WERI-Rb-1 (cell line): ENCODE data around the gene ADGB.

Experiments used
- DNase-seq: peaks from one replicate; pipeline ENCODE4 v3.0.0-alpha.2; 2020
- H3K27ac ChIP-seq: fragments of 250-450 bp; sonication (Bioruptor Pico); 2 replicates; pipeline ENCODE4 v1.5.1; 2020; ENCODE audit warnings: mild to moderate bottlenecking, moderate library complexity
- H3K27me3 ChIP-seq: fragments of 250-450 bp; sonication (Bioruptor Pico); 2 replicates; pipeline ENCODE4 v1.5.1; 2021; ENCODE audit warnings: mild to moderate bottlenecking, low read depth, moderate library complexity; ENCODE audit not compliant: insufficient read depth, severe bottlenecking
- H3K36me3 ChIP-seq: fragments of 250-450 bp; sonication (Bioruptor Pico); 2 replicates; pipeline ENCODE4 v1.5.1; 2020; ENCODE audit warnings: mild to moderate bottlenecking, moderate library complexity
- H3K4me3 ChIP-seq: 2 replicates; pipeline ENCODE4 v1.5.1; 2011; ENCODE audit warnings: low read depth, mild to moderate bottlenecking, control low read depth, low read length
- H3K9me3 ChIP-seq: fragments of 250-450 bp; sonication (Bioruptor Pico); 2 replicates; pipeline ENCODE4 v1.5.1; 2021; ENCODE audit warnings: mild to moderate bottlenecking, moderate library complexity; ENCODE audit not compliant: severe bottlenecking
- TF ChIP-seq, protein P1 (sequence below): IDR thresholded peaks from 2 replicates; pipeline ENCODE4 v1.5.1; 2011; ENCODE audit warnings: low read depth, mild to moderate bottlenecking, control low read depth, inconsistent platforms, low read length

ADGB gene

DNA sequence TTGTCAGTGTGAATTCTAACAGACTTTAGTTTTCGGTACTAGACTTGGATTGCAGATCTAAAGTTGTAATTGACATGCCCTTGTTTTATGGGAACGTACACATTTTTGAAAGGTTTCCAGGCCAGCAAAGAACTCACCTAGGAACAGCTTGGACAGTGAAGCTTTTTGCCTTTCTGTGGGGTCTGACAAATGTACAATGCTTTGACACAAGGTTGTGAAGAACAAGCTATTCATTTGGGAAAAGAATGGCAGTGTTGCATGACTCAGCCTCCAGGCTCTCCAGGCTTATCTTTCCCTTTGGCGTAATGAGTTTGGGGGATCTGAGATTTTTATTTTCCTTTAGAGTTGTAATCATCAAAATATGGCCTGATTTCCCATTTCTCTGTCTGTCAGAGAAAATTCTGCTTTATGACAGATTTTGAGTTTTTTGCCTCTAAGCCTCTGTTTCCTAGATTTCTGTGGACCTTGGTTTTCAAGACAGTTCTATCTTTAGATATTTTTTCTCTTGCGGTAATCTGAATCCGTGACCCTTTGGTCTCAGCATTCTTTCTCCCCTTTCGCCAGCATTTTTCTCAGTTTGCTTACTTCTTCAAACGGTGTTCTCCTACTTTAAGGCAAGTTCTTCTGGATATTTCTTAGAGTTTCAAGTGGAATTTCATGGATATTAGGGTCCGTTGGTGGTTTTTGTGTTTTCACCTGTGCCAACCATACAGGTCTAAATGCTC lies 221.0 kb downstream of the ADGB start:
- Histone ChIP-seq H3K9me3 (no peaks in the 10 kb centered on the region), H3K27ac (no peak overlapping the region), H3K4me3 (no peak overlapping the region), H3K27me3 (no peaks in the 10 kb centered on the region), H3K36me3 (no peaks in the 10 kb centered on the region)
- TF ChIP-seq, protein P1, sequence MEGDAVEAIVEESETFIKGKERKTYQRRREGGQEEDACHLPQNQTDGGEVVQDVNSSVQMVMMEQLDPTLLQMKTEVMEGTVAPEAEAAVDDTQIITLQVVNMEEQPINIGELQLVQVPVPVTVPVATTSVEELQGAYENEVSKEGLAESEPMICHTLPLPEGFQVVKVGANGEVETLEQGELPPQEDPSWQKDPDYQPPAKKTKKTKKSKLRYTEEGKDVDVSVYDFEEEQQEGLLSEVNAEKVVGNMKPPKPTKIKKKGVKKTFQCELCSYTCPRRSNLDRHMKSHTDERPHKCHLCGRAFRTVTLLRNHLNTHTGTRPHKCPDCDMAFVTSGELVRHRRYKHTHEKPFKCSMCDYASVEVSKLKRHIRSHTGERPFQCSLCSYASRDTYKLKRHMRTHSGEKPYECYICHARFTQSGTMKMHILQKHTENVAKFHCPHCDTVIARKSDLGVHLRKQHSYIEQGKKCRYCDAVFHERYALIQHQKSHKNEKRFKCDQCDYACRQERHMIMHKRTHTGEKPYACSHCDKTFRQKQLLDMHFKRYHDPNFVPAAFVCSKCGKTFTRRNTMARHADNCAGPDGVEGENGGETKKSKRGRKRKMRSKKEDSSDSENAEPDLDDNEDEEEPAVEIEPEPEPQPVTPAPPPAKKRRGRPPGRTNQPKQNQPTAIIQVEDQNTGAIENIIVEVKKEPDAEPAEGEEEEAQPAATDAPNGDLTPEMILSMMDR, result no peak
- no peak for DNase-seq

DNA sequence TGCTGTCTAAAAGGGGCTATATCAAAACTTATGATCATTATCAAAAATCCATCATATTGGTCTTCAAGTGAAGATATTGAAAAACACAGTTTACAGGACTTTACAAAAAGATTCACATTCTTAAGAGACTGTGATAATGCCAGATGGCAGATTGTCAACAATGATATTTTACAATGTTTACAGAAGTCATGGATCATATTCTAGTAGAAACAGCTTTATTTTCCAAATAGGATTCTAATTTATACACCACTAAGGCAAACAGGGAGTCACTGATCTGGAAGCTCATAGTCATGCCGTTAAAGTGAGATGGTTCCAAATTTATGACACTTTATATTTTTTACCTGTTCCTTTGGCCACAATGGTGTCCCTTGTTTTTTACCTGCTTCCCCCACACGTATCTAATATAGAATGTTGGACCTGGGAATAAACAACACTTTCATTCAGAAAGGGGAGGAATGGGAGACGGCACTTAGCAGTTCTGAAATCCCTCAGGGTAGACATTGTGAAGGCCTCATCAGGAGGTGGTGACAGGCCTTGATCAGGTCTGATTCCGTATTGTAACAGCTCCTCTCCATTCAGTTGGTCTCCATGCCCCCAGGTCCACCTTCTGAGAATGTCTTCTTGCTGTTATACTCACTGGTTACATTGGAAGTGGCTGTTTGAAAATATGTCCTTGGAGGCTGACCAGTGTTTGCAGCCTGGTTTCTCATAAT lies 228.6 kb downstream of the ADGB start:
- TF ChIP-seq, protein P1, result no peak
- no peaks in the 10 kb centered on the region for H3K9me3 ChIP-seq
- no peaks in the 10 kb centered on the region for H3K36me3 ChIP-seq
- H3K27me3 ChIP-seq, result no peaks in the 10 kb centered on the region
- no peak overlapping the region for H3K4me3 ChIP-seq
- no peak overlapping the region for H3K27ac ChIP-seq
- DNase-seq, result no peak

DNA sequence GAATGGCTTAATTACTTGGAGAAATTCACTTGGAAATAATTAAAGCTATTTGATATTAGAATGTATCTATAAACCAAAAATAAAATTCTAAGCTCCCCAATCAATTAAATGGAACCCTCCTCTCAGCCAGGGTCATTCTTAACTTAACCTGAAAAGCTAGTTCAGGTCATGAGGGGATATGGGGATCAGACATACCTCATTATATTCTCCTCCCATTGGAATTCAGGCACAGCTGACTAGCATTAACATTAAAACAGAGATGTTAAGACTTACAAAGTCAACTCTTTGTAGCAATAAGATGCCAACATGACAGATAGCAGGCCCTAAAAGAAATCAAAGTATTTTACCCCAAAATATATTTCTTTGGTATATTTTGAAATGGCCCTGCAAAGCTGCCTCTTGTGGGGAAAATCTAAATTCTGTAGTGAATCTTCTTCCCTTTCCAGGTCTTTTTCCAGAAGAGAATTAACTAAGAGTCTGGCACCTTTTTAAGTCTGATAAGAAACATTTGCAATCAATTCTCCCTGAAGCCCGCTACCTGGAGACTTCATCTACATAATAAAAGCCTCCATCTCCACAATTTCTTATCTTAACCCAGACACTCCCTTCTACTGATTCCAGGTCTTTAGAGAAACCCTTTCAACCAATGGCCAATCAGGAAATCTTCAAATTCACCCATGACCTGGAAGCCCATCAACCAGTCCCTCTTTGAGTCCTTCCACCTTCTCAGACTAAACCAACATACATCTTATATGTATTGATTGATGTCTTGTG lies 231.2 kb downstream of the ADGB start:
- H3K27me3 ChIP-seq, result no peaks in the 10 kb centered on the region
- no peak overlapping the region for H3K4me3 ChIP-seq
- H3K27ac ChIP-seq, result no peak overlapping the region
- no peaks in the 10 kb centered on the region for H3K36me3 ChIP-seq
- TF ChIP-seq, protein P1, result no peak
- DNase-seq, result no peak
- no peaks in the 10 kb centered on the region for H3K9me3 ChIP-seq

DNA sequence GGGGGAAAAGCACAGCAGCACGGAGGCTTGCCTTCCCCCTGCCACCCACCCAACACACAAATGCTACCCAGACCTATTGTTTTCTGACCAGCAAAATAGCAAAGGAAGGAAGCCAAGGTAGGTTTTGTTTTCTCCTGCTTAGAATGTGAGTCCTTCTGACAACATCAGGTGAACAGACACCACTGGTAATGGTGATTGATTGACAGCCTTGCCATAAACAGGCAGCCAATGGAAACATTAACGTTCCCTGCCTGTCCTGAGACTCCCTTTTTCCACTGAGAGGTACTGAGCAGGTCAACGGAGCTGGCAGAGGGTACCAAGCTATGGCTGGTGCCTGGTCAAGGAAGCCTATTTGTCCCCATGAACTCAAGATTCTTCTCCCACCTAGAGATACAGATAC lies 234.4 kb downstream of the ADGB start:
- H3K9me3 ChIP-seq, result no peaks in the 10 kb centered on the region
- H3K4me3 ChIP-seq, result no peak overlapping the region
- no peaks in the 10 kb centered on the region for H3K27me3 ChIP-seq
- H3K36me3 ChIP-seq, result no peaks in the 10 kb centered on the region
- H3K27ac ChIP-seq, result no peak overlapping the region
- TF ChIP-seq, protein P1, result no peak
- no peak for DNase-seq

DNA sequence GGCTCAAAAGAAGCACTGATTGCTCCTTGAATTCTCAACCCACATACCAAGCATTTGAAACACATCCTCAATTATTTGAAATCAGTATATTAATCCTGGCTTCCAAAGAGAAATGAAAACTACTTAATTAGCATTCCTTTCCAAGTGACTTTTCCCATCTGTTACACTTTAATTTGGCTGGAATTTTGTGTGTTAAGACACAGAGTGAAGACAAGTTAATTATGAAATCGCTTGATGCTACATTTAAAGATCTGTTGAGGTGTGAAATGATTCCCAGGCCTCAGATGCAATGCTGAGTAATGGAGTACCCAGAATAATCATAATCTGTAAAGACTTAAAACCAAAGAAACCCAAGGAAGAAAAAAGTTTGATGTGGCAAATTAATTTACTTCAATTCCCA lies 241.4 kb downstream of the ADGB start:
- Histone ChIP-seq H3K36me3 (no peaks in the 10 kb centered on the region), H3K27ac (no peak overlapping the region), H3K9me3 (no peaks in the 10 kb centered on the region), H3K27me3 (no peaks in the 10 kb centered on the region), H3K4me3 (no peak overlapping the region)
- DNase-seq, result no peak
- TF ChIP-seq, protein P1, result no peak
